Activated CD8-positive, alpha-beta T cell treated with anti-CD3 and anti-CD28 coated beads for 36 hours (primary cell): ENCODE results near the gene SPG21. TPM values are rescaled to one million over a fixed set of nuclear protein-coding genes. Genes with fewer than 3 reads are reported as not detected.

Experiments
- ATAC-seq: fragments of 200-7000 bp; cut with Tn5 transposase; one replicate; pipeline ENCODE4 v1.10.0; 2021; ENCODE audit warnings: mild to moderate bottlenecking, moderate library complexity
- CTCF ChIA-PET: fragments of 350-600 bp; sonication (Branson Sonifier 250); formaldehyde crosslinking; loops from one replicate; lab custom pipeline; 2021; ENCODE audit warnings: antibody characterized with exemption; lab: Charles Lee
- POLR2A ChIA-PET: fragments of 350-600 bp; sonication (Branson Sonifier 250); formaldehyde crosslinking; loops from one replicate; lab custom pipeline; 2021; ENCODE audit warnings: antibody characterized with exemption; lab: Charles Lee
- DNase-seq: peaks from one replicate; pipeline ENCODE4 v3.0.0-alpha.2; 2020
- H3K27ac Mint-ChIP-seq: one replicate; pipeline ENCODE4 v1.8.0; 2021; ENCODE audit warnings: mild to moderate bottlenecking, mixed read lengths
- H3K27me3 Mint-ChIP-seq: one replicate; pipeline ENCODE4 v1.8.0; 2021; ENCODE audit warnings: mixed read lengths
- H3K36me3 Mint-ChIP-seq: one replicate; pipeline ENCODE4 v1.8.0; 2021; ENCODE audit warnings: low read depth, mixed read lengths
- H3K4me1 Mint-ChIP-seq: one replicate; pipeline ENCODE4 v1.8.0; 2021; ENCODE audit warnings: low read depth, mixed read lengths
- H3K4me3 Mint-ChIP-seq: one replicate; pipeline ENCODE4 v1.8.0; 2021; ENCODE audit warnings: mild to moderate bottlenecking, moderate library complexity, mixed read lengths
- H3K9me3 Mint-ChIP-seq: one replicate; pipeline ENCODE4 v1.8.0; 2021; ENCODE audit warnings: mixed read lengths
- intact Hi-C: fragments of 100-400 bp; cut with micrococcal nuclease; formaldehyde crosslinking; loops from one replicate; pipeline ENCODE4 v1.10.0; 2022
- total RNA-seq, 2 experiments: library from RNA; stranded (reverse); gene quantifications; one replicate each; pipeline ENCODE4 v1.2.3, GENCODE V29; 2021
- TF ChIP-seq, protein P1 (sequence below): fragments of 200-600 bp; IDR thresholded peaks from one replicate; pipeline ENCODE4 v1.8.0; 2022; ENCODE audit warnings: antibody characterized with exemption, mild to moderate bottlenecking

SPG21 gene
- total RNA-seq, 2 experiments from 2014 or later = 72.3 to 73.0 TPM

DNA sequence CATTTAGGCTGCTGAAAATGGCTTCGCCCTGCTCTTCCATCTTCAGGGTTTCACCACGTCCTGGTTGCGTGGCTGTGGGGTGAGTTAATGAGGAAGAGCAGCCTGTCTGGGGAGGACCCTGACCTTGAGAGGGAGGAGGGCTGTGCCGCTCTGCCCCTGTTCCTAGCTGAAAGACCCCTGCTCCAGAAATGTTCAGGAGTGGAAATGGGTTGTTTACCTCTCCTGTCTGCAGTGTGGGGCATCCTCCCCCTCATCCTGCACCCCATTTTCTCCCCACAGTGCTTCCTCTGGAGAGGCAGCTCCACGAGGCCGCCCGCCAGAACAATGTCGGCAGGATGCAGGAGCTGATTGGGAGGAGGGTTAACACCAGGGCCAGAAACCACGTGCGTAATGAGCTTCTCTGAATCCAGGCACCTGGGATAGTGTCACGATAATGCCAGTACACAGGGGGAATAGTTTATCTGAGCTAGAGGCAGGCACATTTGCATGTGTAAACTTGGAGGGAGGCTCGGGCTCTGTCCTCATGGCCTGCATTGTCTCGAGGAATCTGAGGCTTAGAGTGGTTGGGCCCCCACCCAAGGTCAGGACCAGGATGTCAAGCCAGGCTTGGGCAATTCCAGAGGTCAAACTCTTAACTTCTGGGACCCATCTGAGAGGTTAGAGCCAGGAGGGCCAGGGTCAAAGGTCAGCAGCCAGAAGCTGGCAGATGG lies 74.0 kb downstream of the SPG21 start:
- H3K4me1 Mint-ChIP-seq = peaks cover 4% of the 10 kb centered on the region
- TF ChIP-seq, protein P1, sequence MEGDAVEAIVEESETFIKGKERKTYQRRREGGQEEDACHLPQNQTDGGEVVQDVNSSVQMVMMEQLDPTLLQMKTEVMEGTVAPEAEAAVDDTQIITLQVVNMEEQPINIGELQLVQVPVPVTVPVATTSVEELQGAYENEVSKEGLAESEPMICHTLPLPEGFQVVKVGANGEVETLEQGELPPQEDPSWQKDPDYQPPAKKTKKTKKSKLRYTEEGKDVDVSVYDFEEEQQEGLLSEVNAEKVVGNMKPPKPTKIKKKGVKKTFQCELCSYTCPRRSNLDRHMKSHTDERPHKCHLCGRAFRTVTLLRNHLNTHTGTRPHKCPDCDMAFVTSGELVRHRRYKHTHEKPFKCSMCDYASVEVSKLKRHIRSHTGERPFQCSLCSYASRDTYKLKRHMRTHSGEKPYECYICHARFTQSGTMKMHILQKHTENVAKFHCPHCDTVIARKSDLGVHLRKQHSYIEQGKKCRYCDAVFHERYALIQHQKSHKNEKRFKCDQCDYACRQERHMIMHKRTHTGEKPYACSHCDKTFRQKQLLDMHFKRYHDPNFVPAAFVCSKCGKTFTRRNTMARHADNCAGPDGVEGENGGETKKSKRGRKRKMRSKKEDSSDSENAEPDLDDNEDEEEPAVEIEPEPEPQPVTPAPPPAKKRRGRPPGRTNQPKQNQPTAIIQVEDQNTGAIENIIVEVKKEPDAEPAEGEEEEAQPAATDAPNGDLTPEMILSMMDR = no peak
- H3K4me3 Mint-ChIP-seq = no peak overlapping the region
- DNase-seq (no peak), ATAC-seq (no peak)
- H3K36me3 Mint-ChIP-seq = no peaks in the 10 kb centered on the region
- H3K9me3 Mint-ChIP-seq = no peaks in the 10 kb centered on the region
- intact Hi-C loops = no loop called here
- ChIA-PET CTCF (interaction anchor here (1.0 to 1.6 kb wide), 2 partner anchors 9 to 21 kb away, joined by 3 to 5 read pairs; no protein-coding TSS in a partner anchor), POLR2A (interaction anchor here (1.3 kb wide), 1 partner anchor 21 kb away, joined by 5 read pairs; no protein-coding TSS in a partner anchor)
- H3K27ac Mint-ChIP-seq = no peak overlapping the region
- H3K27me3 Mint-ChIP-seq = peaks cover 11% of the 10 kb centered on the region

Other genes starting within 250 kb of the SPG21 start
- gene RBPMS2, start 214.3 kb downstream of the SPG21 start, total RNA-seq = not detected
- gene PIF1, start 164.3 kb downstream of the SPG21 start, total RNA-seq = 10 to 100 TPM; 50.0 TPM
- 10 to 100 TPM; 10.1 to 10.4 TPM for gene PLEKHO2, start 148.0 kb downstream of the SPG21 start, total RNA-seq
- 1 to 10 TPM; 3.4 to 4.3 TPM for gene ANKDD1A, start 78.0 kb downstream of the SPG21 start, total RNA-seq
- 10 to 100 TPM; 19.7 to 21.0 TPM for gene MTFMT, start 39.7 kb upstream of the SPG21 start, total RNA-seq
- not detected for gene SLC51B, start 55.5 kb upstream of the SPG21 start, total RNA-seq
- not detected for gene RASL12, start 78.1 kb upstream of the SPG21 start, total RNA-seq
- not detected for gene KBTBD13, start 86.8 kb upstream of the SPG21 start, total RNA-seq
- 1 to 10 TPM; 2.9 to 3.3 TPM for gene UBAP1L, start 125.3 kb upstream of the SPG21 start, total RNA-seq
- 10 to 100 TPM; 33.8 to 35.1 TPM for gene PDCD7, start 143.9 kb upstream of the SPG21 start, total RNA-seq
- gene CLPX, start 195.4 kb upstream of the SPG21 start, total RNA-seq = 10 to 100 TPM; 76.7 to 77.4 TPM
- not detected for gene CILP, start 221.6 kb upstream of the SPG21 start, total RNA-seq